ENCODE data around the gene FLT4. TPM values are rescaled to one million over a fixed set of nuclear protein-coding genes. Genes with fewer than 3 reads are reported as not detected.

FLT4 gene
- polyA plus RNA-seq, 1 experiment = 0.27 TPM

- no peaks in the 10 kb centered on the region for H3K27me3 ChIP-seq (ENCODE audit: control insufficient read depth, insufficient read depth, low read length)
- CTCF ChIA-PET = interaction anchor here (1.3 kb wide), 1 partner anchor 318 kb away, joined by 3 read pairs; no protein-coding TSS in a partner anchor
- DNase-seq (ENCODE audit: low read depth) = no peak
- TF ChIP-seq, protein P1, sequence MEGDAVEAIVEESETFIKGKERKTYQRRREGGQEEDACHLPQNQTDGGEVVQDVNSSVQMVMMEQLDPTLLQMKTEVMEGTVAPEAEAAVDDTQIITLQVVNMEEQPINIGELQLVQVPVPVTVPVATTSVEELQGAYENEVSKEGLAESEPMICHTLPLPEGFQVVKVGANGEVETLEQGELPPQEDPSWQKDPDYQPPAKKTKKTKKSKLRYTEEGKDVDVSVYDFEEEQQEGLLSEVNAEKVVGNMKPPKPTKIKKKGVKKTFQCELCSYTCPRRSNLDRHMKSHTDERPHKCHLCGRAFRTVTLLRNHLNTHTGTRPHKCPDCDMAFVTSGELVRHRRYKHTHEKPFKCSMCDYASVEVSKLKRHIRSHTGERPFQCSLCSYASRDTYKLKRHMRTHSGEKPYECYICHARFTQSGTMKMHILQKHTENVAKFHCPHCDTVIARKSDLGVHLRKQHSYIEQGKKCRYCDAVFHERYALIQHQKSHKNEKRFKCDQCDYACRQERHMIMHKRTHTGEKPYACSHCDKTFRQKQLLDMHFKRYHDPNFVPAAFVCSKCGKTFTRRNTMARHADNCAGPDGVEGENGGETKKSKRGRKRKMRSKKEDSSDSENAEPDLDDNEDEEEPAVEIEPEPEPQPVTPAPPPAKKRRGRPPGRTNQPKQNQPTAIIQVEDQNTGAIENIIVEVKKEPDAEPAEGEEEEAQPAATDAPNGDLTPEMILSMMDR (IDR thresholded peaks at IDR 0.05; ENCODE audit: insufficient read depth, low read depth, low read length) = no peak
- no peak overlapping the region for H3K4me3 ChIP-seq (ENCODE audit: low read depth, low read length)
- no peaks in the 10 kb centered on the region for H3K36me3 ChIP-seq (ENCODE audit: control insufficient read depth, insufficient read depth, low read length)
- POLR2A ChIA-PET = interaction anchor here (0.6 kb wide), 1 partner anchor 38 kb away, joined by 19 read pairs; the partner anchor contains the start of gene FLT4
Measured at GRCh38 chr5:180611140-180611850, 38.1 kb downstream of the FLT4 start.

DNA sequence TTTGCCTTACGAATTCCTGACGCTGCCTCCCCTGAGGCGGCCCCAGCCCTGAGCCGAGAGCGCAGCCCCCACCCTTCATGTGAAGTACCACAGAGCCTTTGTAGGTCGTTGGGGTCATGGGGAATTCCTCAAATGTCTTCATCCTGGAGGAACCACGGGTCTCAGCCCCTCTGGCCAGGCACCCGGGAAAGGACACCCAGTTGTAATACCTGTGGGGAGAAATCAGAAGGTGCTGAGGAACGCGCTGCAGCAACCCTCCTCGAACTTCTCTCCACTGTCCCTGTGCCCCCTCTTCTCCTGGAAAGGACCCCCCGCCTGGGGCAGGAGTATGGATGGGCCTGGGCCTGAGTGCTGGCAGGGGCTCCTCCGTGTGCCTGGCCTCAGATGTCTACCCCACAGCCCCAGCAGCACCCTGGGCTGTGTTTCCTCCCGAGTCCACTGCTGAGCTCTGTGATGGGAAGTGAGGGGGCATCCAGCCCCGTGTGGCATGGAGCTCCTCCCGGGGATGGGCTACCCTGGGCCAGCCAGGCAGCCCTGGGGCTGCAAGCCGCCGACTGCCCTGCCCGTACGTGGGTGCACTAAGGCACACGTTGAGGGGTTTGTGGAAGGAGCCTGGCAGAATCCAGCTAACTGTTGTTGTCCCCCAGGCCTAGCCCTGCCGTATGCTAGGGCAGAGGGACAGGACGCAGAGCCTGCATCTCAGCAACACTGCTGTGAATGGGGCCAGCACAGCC, 39.4 kb downstream of the FLT4 start:
- Histone ChIP-seq H3K4me3 (ENCODE audit: low read depth, low read length) (no peak overlapping the region), H3K27me3 (ENCODE audit: control insufficient read depth, insufficient read depth, low read length) (no peaks in the 10 kb centered on the region), H3K36me3 (ENCODE audit: control insufficient read depth, insufficient read depth, low read length) (no peaks in the 10 kb centered on the region)
- CTCF ChIA-PET = interaction anchor here (0.7 to 2.2 kb wide), 3 partner anchors 9 to 317 kb away, joined by 3 to 9 read pairs (median 3); no protein-coding TSS in a partner anchor
- DNase-seq (ENCODE audit: low read depth) = no peak
- POLR2A ChIA-PET = no interaction called here
- TF ChIP-seq, protein P1 (IDR thresholded peaks at IDR 0.05; ENCODE audit: insufficient read depth, low read depth, low read length) = no peak

DNA sequence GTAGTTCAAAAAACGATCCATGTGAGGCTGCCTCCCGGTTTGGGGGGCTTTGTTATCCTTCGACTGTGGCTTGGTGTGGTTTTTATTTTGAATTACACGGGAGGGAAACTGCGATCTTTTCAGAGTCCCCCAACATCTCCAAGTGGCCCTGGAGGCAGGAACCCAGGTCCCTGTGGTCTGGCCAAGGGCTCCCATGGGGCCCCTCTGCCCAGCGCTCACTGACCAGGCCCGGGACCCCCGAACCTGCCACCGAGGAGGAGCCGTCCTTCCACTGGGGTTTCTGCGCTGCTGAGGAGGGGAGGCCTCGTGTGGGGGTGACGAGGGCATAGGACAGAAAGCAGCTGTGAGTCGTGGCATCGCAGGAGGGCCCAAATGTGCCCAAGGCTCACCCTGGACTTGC, 40.0 kb downstream of the FLT4 start:
- CTCF ChIA-PET = interaction anchor here (2.2 kb wide), 1 partner anchor 10 kb away, joined by 9 read pairs; no protein-coding TSS in a partner anchor
- TF ChIP-seq, protein P1 (IDR thresholded peaks at IDR 0.05; ENCODE audit: insufficient read depth, low read depth, low read length) = no peak

DNA sequence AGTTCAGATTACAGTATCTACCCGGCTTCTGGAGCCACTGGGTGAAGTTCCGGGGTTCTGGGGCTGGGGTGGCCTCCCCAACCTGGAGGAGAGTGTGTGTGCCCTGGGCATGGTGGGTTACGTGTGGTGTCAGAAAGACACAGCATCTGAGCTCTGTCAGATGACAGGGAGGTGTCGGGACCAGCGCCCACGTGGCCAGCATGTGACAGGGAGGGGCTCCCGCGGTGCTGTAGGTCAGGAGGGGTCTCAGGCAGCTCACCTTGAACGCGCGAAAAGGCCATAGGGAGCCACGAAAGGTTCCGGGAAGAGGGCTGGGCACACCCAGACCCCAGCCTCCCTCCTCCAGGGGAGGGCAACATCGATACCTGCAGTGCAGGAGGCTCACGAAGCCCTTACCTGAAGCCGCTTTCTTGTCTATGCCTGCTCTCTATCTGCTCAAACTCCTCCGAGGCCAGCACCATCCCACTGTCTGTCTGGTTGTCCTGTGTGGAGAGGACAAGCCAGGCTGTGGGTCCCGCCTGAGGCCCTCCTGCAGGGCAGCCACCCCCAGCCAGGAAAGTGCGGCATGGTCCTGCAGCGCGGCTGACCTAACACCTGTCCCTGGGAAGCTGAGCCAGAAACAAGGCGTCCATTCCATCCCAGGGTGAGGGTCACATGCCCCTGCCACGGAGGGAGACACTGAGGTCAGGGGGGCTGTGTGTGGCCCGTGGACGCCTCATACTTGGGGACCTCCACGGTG, 40.7 kb downstream of the FLT4 start:
- H3K4me3 ChIP-seq (ENCODE audit: low read depth, low read length) = no peak overlapping the region
- TF ChIP-seq, protein P1 (IDR thresholded peaks at IDR 0.05; ENCODE audit: insufficient read depth, low read depth, low read length) = no peak
- POLR2A ChIA-PET = no interaction called here
- no peaks in the 10 kb centered on the region for H3K36me3 ChIP-seq (ENCODE audit: control insufficient read depth, insufficient read depth, low read length)
- CTCF ChIA-PET = interaction anchor here (2.2 kb wide), 1 partner anchor 10 kb away, joined by 9 read pairs; no protein-coding TSS in a partner anchor
- H3K27me3 ChIP-seq (ENCODE audit: control insufficient read depth, insufficient read depth, low read length) = no peaks in the 10 kb centered on the region
- DNase-seq (ENCODE audit: low read depth) = no peak

More for the DNA sequence above, 40.0 kb downstream of the FLT4 start:
- Histone ChIP-seq H3K27me3 (ENCODE audit: control insufficient read depth, insufficient read depth, low read length) (no peaks in the 10 kb centered on the region), H3K36me3 (ENCODE audit: control insufficient read depth, insufficient read depth, low read length) (no peaks in the 10 kb centered on the region), H3K4me3 (ENCODE audit: low read depth, low read length) (no peak overlapping the region)
- no peak for DNase-seq (ENCODE audit: low read depth)
- POLR2A ChIA-PET = no interaction called here
